Heart left ventricle (tissue), 13 donors: ENCODE results near the gene MDP1.

Source experiments
- POLR2A ChIP-seq, 2 donors: fragments of 450-650 bp; IDR thresholded peaks; one replicate each; pipeline ENCODE4 v1.6.1; 2017; ENCODE audit warnings: antibody characterized with exemption in 2 of 2, mild to moderate bottlenecking in 2 of 2, moderate library complexity in 2 of 2
- TF ChIP-seq, protein P1 (sequence below), 12 donors: fragments of 200-600 bp; sonication (generic) in 4 of 12; IDR thresholded peaks; one replicate each; pipeline versions ENCODE4 v1.5.0 to v1.8.0; 2018 to 2022; ENCODE audit warnings: antibody characterized with exemption in 12 of 12, mild to moderate bottlenecking in 5 of 12
- donor health status: ischemic (EF 13 %, LVEDD 7.1; RV severe dilation, severe dysfunction).
- donor health status: DM: no; HTN: yes; CAD: no.
- donor health status: DM: no; HTN: no; CAD: no.
- donor health status: ischemic (EF 25% LVEDD 6.9; RV normal size, moderate dysfunction).
- donor health status: ischemic (EF 25% LVEDD 5.7; RV mildly dilated, moderate dysfunction).
- donor health status: ischemic (EF 35%, LVEDD 5.7; RV mildly dilated, moderate dysfunction).
- donor health status: nonischemic (EF 11% LVEDD 7.7; RV severe dilation, severe dysfunction).
- donor health status: DM: yes; HTN: yes; CAD: no.
- donor health status: PGD.
- donor health status: ischemic (EF 29% LVEDD 5.4; RV normal size, mild dysfunction).
- donor health status: nonischemic (EF 23%, LVEDD 6.1; RV moderate dilation, normal function).

DNA sequence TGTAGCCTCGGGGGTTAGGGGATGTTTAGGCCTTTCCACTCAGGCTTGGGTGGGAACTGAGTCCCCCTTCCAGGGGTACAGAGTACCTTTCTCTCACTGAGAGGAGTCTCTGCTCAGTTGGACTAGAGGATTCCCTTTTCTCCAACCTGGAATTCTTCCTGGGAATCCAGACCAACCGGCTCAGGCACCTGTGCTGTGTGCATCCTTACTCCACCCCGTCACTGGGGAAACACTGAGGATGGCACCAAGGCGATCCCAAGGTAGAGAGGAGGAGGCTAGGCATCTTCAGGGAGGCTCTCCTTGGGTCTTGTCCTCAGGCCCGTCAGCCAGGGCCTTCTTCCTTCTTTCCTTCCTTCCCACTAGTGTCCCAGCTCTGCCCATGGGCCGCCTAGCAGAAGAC is 48.0 kb upstream of the MDP1 start:
- TF ChIP-seq, protein P1, sequence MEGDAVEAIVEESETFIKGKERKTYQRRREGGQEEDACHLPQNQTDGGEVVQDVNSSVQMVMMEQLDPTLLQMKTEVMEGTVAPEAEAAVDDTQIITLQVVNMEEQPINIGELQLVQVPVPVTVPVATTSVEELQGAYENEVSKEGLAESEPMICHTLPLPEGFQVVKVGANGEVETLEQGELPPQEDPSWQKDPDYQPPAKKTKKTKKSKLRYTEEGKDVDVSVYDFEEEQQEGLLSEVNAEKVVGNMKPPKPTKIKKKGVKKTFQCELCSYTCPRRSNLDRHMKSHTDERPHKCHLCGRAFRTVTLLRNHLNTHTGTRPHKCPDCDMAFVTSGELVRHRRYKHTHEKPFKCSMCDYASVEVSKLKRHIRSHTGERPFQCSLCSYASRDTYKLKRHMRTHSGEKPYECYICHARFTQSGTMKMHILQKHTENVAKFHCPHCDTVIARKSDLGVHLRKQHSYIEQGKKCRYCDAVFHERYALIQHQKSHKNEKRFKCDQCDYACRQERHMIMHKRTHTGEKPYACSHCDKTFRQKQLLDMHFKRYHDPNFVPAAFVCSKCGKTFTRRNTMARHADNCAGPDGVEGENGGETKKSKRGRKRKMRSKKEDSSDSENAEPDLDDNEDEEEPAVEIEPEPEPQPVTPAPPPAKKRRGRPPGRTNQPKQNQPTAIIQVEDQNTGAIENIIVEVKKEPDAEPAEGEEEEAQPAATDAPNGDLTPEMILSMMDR (IDR thresholded peaks at IDR 0.05) = no peak
- TF ChIP-seq POLR2A (IDR thresholded peaks at IDR 0.05) = no peak
